GM19328 (cell line): ENCODE results near the gene SPDEF.
A peak's percentile ranks its signal among the peaks of the same experiment; 100 is the strongest.

Experiments used
- ATAC-seq: cut with Tn5 transposase; IDR thresholded peaks from one replicate; pipeline ENCODE4 v1.9.1; 2021; ENCODE audit warnings: mild to moderate bottlenecking, moderate library complexity; ENCODE audit not compliant: unreplicated experiment

SPDEF gene

DNA sequence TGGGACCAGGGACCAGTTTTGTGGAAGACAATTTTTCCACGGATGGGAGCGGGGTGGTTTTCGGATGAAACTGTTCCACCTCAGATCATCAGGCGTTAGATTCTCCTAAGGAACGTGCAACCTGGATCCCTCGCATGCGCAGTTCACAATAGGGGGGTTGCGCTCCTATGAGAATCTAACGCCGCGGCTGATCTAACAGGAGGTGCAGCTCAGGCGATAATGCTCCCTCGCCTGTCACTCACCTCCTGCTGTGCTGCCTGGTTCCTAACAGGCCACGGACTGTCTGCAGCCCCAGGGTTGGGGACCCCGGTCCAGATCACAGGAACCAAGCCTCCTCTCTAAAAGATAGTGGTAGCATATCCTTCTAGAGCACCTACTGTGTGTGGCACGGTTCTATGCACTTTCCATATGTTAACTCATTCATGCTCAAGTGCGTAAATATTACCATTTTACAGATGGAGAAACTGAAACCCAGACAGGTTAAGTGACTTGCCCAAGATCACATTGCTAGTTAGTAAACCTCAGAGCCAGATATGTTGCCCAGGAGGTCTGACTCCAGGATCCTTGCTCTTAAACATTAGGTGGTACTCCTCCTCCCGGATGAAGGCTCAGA is 25.3 kb downstream of the SPDEF start:
- no peak for ATAC-seq

GRCh38 chr6:34529665-34530327 is 26.3 kb downstream of the SPDEF start:
- ATAC-seq = no peak

DNA sequence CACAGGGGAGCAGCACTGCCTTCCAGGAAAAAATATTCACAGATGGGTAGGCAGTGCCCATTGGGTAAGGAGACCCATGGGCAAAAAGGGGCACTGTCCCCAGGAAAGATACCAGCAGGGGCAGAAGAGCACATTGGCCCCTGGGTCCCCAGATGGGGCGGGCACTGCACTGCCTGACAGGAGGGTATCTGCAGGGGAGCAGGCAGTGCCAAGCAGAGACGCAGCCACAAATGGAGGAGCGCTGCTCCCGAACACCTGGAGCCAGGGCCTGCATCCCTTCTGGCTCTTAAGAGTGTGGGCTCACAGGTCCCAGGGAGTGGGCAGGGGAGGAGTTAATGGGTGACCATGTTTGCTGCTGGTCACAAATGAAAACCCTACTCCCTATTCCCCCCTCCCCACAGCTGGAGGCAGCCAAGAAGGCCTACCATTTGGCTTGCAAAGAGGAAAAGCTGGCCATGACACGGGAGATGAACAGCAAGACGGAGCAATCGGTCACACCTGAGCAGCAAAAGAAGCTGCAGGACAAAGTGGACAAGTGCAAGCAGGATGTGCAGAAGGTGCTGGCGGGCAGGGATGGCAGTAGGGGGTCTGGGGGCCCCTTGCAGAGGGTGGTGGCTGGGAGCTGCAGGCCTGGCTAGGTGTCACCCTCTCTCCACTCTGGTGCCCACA is 27.0 kb downstream of the SPDEF start:
- no peak for ATAC-seq

- ATAC-seq = no peak
Observed at GRCh38 chr6:34527751-34528670, 28.1 kb downstream of the SPDEF start.

DNA sequence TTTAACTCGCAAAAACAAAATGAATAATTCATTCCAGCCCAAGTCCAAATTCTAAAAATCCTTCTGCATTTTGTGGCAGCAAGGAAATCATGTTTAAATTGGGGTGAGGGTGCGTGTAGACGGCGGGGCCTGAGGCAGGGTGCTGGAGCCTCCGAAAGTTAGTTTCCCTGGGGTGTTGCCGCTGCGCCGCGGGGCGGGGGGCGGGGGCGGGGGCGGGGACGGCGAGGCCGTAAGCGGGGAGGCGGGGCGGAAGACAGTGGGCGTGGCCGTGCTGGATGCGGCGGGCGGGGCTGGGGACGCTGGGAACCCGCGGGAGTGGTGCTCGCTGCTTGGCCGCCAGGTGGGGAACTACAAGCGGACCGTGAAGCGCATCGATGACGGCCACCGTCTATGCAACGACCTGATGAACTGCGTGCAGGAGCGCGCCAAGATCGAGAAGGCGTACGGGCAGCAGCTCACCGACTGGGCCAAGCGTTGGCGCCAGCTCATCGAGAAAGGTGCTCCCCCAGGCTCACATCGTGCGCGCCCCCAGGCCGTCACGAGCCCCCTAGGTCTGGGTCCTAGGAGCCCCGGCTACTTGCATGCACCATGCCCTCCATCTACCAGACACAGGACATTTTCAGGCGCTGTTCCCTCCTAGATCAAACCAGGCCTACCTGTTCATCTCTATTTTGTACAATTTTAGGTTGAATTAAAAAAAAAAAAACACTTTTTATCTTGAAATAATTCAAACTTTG is 29.0 kb downstream of the SPDEF start:
- peak; percentile 68 for ATAC-seq

- ATAC-seq = no peak
Observed at GRCh38 chr6:34526241-34526972, 29.7 kb downstream of the SPDEF start.

GRCh38 chr6:34525431-34526175 is 30.5 kb downstream of the SPDEF start:
- no peak for ATAC-seq

DNA sequence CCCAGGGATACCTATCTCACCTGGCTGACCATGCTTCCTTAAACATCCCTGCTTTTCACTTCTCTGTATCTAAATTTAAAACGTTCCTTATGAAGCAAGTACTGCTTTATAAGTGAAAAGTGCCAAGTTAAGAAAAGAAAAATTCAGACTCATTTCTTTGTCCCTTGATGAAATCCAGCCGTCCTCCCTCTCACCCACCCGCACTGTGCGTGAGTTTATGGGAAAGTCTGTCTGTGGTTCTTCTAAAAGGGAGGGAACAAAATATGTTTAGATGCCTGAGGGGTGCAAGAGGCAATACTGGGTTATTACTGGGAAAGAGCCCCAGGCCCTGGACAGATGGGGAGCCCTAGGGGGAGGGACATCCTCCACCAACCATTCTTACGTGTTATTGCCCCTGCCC is 31.2 kb downstream of the SPDEF start:
- no peak for ATAC-seq

GRCh38 chr6:34524499-34524898 is 31.6 kb downstream of the SPDEF start:
- ATAC-seq = no peak

- ATAC-seq = no peak
Observed at GRCh38 chr6:34523441-34524206, 32.5 kb downstream of the SPDEF start.

GRCh38 chr6:34522761-34523160 is 33.4 kb downstream of the SPDEF start:
- no peak for ATAC-seq

- no peak for ATAC-seq
Observed at GRCh38 chr6:34521463-34522285, 34.5 kb downstream of the SPDEF start.

- ATAC-seq = no peak
Observed at GRCh38 chr6:34520645-34521462, 35.3 kb downstream of the SPDEF start.

GRCh38 chr6:34519971-34520644 is 36.0 kb downstream of the SPDEF start:
- no peak for ATAC-seq

DNA sequence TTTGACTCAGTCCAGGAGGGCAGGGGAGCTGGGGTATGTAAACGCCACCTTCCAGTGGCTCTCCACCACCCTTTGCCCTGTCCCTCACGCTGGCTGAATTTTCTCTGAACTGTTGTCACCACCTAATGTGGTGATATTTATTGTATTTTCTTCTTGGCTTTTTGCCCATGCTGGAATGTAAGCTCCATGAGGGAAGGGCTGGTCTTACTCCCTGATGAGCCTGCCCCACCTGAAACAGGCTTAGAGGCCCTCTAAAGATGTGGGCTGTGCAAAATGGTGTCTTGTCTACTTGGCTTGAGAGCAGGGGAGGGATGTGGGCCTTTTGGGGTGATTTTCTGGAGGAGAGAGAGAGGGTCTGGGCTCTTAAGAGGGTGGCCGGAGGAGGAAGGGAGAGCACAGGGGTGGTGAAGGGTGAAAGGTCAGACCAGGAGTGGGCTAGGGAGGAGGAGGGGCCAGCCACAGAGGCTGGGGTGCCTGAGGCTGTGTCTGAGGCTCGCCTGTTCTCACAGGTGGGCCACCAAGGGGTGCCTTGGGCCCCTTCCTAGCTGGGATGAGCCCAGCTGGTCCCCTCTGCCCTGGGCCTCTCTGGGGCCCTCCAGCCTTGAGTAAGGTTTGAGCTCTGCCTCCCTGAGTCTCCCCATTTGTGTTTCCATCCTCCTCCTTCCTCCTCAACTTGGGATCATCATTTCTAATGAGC is 37.3 kb downstream of the SPDEF start:
- ATAC-seq = no peak

DNA sequence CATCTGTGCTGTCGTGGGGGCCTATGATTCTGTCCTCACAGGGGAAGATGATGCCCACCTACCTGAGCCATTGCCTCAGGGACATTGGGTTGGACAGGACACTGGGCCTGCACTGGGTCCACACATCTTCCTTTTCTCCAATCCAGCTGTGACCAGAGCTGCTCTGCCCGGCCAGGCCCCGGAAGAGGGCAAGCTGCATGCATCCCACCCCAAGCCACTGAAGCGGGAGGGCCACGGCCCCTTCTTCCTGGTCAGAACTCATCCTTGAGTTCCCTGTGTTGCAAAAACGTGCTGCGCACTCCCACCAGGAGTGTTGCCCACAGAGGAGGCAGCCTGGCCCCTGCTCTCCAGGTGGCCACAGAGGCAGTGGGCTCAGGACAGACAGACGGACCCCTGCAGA is 38.2 kb downstream of the SPDEF start:
- ATAC-seq = no peak
